Measurements from ENCODE around the gene TMTC4.

The TMTC4 gene

GRCh38 chr13:100637796-100638195, 36.8 kb downstream of the TMTC4 start:
- TF ChIP-seq CTCF (conservative IDR thresholded peaks at IDR 0.05): no peak
- no peak overlapping the region for H3K27ac ChIP-seq

- TF ChIP-seq CTCF (conservative IDR thresholded peaks at IDR 0.05): no peak
- no peak overlapping the region for H3K27ac ChIP-seq
These were observed 37.2 kb downstream of the TMTC4 start for GRCh38 chr13:100637380-100637779.

- no peak for TF ChIP-seq CTCF (conservative IDR thresholded peaks at IDR 0.05)
- no peak overlapping the region for H3K27ac ChIP-seq
These were observed 38.2 kb downstream of the TMTC4 start for GRCh38 chr13:100636441-100636840.

- no peak overlapping the region for H3K27ac ChIP-seq
These were observed 38.6 kb downstream of the TMTC4 start for GRCh38 chr13:100636004-100636403.

GRCh38 chr13:100634696-100635095, 39.9 kb downstream of the TMTC4 start:
- TF ChIP-seq CTCF (conservative IDR thresholded peaks at IDR 0.05): no peak
- no peak overlapping the region for H3K27ac ChIP-seq

More at GRCh38 chr13:100636004-100636403, 38.6 kb downstream of the TMTC4 start:
- TF ChIP-seq CTCF (conservative IDR thresholded peaks at IDR 0.05): no peak

- H3K27ac ChIP-seq: no peak overlapping the region
These were observed 41.1 kb downstream of the TMTC4 start for GRCh38 chr13:100633461-100633860.

GRCh38 chr13:100630555-100630954, 44.0 kb downstream of the TMTC4 start:
- peak overlapping the region; percentile 44 for H3K27ac ChIP-seq

More at GRCh38 chr13:100633461-100633860, 41.1 kb downstream of the TMTC4 start:
- TF ChIP-seq CTCF (conservative IDR thresholded peaks at IDR 0.05): no peak

More at GRCh38 chr13:100630555-100630954, 44.0 kb downstream of the TMTC4 start:
- TF ChIP-seq CTCF (conservative IDR thresholded peaks at IDR 0.05): 0 out of 2 replicates have a peak, but pooled peaks have one; percentile 22
